ENCODE results near the gene GPR26.
"Not testable (repeated sequence)": the region's sequence is repeated elsewhere in the genome, so short reads cannot be mapped to it uniquely, and the experiment has no call there.

The GPR26 gene

DNA sequence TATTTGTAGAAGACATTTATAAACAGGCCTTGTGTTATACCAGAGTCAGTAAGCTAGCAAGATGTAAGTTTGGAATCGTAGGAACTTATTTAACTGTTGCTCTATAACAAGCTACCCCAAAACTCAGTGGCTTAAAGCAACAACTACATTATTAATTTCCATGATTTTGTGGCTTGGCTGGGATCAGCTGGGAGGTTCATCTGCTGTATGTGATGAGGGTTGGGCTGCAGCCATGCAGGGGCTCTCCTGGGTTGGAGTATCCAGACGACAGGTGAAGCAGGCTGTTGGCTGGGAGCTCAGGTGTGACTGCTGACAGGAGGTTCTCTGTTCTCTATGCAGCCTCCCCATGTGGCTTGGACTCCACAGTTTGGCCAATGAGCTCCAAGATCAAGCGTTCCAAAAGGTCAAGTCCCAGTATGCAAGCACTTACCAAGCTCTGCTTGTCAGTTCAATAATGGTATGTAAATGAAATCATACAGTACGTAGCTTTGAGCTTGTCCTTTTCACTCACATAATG is 52.4 kb downstream of the GPR26 start:
- DNase-seq = no peak

DNA sequence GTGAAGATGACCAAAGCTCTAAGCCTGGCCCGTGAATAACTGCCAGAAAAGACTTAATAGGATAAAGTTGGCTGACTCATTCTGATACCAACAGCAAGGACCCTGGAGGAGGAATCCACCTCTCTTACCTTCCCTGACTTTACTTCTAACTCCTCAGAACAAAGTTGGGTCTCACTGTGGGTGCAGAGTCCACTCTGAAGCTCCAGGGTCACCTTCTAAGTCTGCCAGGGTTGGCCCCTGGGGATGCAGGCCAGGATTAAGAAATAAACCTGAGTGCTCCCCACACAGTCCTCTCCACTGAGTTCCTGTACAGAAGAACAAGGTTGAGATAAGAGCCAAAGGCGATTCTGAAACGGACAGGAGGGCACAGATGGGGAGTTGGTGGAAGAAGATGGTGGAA is 54.4 kb downstream of the GPR26 start:
- DNase-seq = no peak

DNA sequence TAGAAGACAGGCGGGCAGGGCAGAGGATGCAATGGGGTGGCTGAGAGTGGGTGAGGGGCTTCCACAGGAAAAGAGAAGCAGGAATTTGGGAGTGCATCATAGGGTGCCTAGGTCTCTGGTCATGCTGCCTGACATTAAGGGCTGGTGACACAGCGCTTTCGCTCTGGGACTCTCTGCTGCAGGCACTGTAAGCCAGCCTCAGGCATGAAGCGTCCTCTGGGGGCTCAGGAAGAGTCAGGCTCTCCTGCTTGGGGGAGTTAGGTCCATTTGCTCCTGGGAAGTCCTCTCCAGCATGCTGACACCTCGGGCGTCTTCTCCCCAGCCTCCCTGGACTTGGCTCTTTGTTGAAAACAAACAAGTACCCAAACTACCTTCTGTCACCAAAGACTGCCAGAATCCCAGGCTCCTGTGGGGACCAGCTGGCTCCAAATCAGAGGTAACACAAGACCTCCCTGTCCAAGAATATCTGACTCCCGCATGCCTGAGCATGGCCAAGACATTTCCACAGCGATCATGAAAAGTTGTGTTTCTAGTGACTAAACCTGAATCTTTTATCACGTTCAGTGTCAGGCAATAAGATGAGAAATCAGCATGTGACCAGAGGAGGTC is 55.4 kb downstream of the GPR26 start:
- no peak for DNase-seq

DNA sequence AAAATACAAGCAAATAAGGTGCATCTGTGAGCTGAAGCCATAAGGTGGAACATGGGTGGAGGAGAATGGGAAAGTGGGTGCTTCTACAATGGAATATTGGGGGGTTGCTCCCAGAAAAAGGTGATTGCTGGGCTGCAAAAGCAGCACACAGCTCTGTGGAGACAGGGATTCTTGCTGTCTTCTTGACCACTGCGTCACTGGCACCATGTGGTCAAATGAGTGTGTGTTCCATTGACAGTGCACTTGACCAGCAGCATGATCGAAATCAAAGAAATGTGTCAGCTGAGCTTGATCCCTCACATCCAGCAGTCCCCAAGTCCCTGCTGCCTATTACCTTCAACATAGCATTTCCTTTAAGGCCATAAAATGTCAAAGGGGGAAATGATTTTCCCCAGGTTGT is 56.2 kb downstream of the GPR26 start:
- no peak for DNase-seq

DNA sequence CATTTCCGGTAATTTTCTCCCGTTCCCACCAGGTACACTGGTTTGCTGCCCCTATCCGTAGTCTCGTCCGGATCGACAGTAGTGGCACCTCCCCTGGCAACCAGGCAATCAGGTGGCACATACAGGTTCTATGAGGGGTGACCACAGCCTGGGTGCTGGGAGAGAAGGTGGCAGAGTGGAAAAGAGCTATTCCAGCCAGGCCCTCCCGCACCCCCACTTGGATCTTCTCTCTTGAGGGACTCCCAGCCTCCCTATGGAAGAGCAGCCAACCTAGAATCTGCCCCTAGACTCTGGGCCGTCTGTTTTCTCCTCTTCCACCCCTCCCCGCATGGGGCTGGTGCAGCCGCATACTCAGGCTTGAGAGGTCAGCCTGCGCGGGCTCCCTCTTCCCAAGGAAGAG is 58.6 kb downstream of the GPR26 start:
- DNase-seq = no peak

DNA sequence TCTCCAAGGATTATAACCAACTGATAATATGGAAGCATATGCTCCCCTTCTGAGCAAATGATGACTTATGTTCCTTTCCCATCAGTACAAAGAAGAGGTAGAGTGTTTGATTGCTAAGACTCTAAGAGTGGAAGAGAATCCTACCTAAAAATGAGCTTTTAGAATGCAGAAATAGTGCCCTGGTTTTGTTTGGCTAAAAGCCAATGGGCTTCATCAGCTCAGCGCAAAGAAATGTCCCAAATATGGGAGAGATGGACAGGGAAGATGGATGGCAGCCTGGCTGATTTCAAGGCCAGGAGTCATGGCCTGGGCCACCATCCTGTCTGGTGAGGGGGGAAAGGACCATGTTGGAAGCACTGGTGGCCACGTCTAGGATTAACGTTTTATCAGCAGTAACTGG is 60.2 kb downstream of the GPR26 start:
- DNase-seq = no peak

DNA sequence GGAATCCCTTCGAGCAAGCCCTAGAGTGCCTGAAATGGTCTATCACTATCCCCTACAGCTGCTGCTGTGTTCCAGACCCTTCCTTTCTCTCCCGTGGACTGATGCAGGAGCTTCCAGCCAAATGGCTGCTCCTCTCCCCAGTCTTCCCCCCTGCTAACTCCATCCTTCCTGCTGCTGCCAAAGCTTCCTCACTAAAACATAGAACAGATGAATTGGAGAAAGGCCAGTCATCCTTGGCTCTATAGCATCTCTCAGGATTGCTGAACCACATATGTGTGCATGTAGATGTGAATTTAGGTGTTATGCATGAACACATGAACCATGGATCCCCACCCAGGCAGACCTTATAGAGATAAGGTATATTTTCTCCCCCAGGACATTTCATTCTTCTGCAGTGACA is 60.7 kb downstream of the GPR26 start:
- DNase-seq = no peak

DNA sequence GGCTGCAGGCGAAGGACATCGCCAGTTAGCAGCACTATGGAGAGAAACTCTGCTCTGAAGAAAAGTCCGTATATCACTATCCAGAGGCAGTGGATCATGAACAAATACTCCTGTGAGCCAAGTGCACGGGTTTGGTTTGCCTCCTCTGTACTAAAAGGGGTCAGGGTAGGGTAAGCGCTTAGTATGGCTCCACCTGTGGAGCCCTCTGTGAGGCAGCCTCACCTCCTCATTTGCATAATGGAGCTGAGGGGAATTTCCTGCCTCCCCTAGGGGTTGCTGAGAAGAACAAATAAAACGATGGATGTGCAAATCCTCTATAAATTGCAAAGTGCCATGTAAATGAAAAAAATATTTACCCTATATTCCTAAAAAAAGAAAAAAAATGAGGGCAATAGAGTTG is 63.4 kb downstream of the GPR26 start:
- DNase-seq = no peak

DNA sequence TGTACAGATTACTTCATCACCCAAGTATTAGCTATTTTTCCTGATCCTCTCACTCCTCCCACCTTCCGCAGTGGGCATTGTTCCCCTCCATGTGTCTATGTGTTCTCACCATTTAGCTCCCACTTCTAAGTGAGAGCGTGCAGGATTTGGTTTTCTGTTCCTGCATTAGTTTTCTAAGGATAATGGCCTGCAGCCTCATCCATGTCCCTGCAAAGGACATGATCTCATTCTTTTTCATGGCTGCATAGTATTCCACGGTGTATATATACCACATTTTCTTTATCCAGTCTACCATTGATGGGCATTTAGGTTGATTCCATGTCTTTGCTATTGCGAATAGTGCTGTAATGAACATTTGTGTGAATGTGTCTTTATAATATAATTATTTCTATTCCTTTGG is 70.8 kb downstream of the GPR26 start:
- not testable (repeated sequence) for DNase-seq

DNA sequence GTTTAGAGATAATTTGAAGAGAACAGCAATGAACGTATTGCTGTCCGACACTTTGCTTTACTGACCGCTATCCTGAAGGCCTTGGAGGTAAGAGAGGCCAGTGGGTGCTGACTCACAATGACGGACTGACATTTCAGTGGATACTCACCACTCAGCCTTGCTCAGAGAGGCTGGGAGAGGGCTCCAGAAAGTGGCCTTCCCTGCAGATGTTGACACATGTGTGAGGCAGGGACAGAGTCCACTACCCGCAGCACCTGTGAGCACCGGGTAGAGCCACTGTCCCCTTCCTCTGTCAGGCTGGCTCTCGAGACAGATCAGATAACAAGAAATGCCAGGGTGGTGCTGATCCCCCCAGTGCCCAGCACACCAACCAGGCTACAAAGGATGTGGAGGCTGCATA is 75.0 kb downstream of the GPR26 start:
- DNase-seq = no peak

DNA sequence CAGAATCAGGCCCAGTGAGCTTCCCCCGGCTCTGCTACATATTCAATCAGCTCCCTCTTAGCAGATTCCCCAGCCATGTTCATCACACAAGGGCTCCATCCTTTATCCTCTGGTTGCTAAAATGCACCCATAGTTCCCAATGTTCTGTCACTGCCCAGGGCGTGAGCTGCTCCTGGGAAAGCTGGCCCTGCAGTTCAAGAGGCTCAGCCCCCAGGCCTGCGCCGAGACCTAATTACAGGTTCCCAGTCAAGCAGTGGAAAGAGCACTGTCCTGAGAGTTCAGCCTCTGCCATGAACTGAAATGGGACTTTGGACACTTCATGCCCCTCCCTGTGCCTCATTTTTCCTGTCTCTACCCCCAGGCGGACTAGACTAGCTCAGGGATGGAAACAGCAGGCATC is 75.6 kb downstream of the GPR26 start:
- no peak for DNase-seq

DNA sequence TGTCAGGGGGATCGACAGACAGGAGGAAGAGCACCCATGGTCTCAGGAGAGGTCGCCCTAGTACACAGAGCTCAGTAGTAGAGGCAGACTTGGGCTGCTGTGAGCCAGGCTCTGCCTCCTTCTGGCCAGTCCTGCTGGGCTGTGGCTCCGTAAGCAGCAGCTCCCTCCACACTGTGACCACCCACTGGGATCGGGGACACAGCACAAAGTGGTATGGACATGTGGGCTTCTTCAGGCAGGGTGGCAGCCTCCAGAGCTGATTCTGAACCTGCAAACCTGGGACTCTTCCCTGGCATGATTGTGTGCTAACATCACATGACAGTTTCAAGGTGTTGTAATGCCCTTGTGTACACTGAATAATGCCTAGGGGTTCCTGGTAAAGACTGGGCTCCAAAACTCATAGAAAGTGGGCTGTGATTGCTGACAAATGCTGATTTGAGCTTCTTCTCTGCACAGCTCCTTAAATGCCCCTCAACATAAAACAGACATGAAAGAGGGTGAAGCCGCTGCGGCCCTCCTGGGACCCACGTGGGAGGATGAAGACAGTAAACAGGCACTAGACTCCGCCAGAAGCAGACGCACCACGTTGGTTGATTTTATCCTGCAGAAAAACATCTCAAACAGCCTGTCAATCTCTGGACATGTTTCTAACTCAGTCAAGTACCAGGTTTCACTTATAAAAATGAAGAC is 76.7 kb downstream of the GPR26 start:
- no peak for DNase-seq

DNA sequence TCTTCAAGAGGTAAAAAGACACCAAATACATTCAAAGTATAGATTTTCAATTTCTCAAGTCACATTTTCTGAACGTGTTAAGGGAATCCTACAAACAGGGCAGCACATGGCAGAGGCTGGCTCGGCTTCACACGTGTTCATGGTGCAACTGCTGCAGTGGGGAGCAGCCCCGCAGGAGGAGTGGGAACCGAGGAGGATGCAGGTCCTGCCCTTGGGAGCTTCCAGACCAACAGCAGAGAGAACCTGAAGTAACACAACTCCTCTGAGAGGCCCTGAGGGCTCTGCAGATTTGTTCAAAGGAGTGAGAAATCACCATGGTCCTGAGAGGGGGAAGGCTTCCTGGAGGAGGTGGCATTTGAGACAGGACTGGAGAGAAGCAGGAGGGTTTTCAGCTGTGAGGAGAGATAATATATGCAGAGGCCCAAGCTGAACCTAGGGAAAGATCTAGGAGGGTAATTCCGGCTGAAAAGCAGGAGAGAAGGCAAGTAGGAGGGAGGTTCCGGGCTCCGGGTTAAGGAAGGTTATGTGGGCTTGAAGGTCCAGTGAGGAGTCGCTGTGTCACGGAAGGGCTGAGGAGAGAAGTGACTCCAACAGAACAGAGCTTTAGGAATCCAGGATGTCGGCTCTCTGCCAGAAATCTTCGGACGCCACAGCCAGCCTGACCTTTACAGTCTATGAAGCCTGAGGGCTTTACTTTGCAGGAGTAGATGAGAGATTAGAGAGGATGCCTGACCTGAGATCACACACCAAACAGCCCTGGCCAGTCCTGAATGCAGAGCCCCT is 77.5 kb downstream of the GPR26 start:
- DNase-seq = no peak

DNA sequence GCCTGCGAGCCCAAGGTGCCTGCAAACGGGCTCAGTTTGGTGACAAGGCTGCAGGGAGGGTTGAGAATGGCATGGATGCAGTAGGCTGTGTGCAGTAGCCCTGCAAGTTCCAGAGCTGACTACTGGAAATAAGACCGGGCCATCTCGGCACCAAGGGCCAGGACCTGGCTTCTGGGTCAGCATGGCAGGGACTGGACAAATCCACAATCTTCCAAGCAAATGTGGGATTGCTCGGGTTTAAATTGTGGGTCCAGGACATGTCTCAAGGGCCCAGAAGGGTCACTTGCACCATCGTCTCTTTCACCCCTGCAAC is 78.0 kb downstream of the GPR26 start:
- no peak for DNase-seq

Measured in Kasumi-1 (cell line).